Right atrium auricular region (tissue), 2 donors: Measurements from ENCODE around the gene UBQLN3. TPM values are rescaled to one million over a fixed set of nuclear protein-coding genes. Genes with fewer than 3 reads are reported as not detected.

ENCODE experiments used
- DNase-seq: peaks from one replicate; pipeline ENCODE4 v3.0.0-alpha.2; 2019; ENCODE audit warnings: low spot score
- H3K27ac ChIP-seq, 2 donors: fragments of 200-600 bp; sonication (generic); 1 replicate in 1 of 2; 2 replicates in 1 of 2; pipeline ENCODE4 v1.5.1; 2016 to 2019
- H3K27me3 ChIP-seq, 2 donors: fragments of 200-600 bp; sonication (generic); one replicate each; pipeline versions ENCODE4 v1.5.1 to v1.6.0; 2017 to 2019
- H3K36me3 ChIP-seq: fragments of 200-600 bp; sonication (generic); one replicate; pipeline ENCODE4 v1.5.1; 2016
- H3K4me1 ChIP-seq, 2 donors: fragments of 200-600 bp; sonication (generic); one replicate each; pipeline versions ENCODE4 v1.5.1 to v1.6.0; 2017 to 2019
- H3K4me3 ChIP-seq, 2 donors: fragments of 200-600 bp; sonication (generic); 1 replicate in 1 of 2; 2 replicates in 1 of 2; pipeline ENCODE4 v1.5.1; 2017 to 2019; ENCODE audit warnings: mild to moderate bottlenecking in 1 of 2, moderate library complexity in 1 of 2
- H3K9me3 ChIP-seq, 2 donors: fragments of 200-600 bp; sonication (generic); one replicate each; pipeline ENCODE4 v1.5.1; 2019
- CTCF ChIP-seq, 2 donors: fragments of 200-600 bp; sonication (generic); IDR thresholded peaks; one replicate each; pipeline ENCODE4 v1.5.1; 2019; ENCODE audit warnings: antibody characterized with exemption in 2 of 2
- total RNA-seq, 2 donors: library from RNA; depleted of rRNA; stranded (reverse); fragments of >200 nt; gene quantifications; one replicate each; pipeline ENCODE4 v1.1.0, GENCODE V29; 2016

The UBQLN3 gene
- total RNA-seq, 2 donors from 2014 or later: not detected

- no peak for TF ChIP-seq CTCF (IDR thresholded peaks at IDR 0.05)
- Histone ChIP-seq H3K4me1 (no peaks in the 10 kb centered on the region), H3K9me3 (no peaks in the 10 kb centered on the region), H3K4me3 (no peak within 1 kb of the TSS), H3K27me3 (no peaks in the 10 kb centered on the region), H3K36me3 (no peaks in the 10 kb centered on the region), H3K27ac (no peak within 1 kb of the TSS)
- no peak for DNase-seq
Observed at GRCh38 chr11:5516599-5516998, 6.8 kb upstream of the UBQLN3 start, which contains the start of gene UBQLNL. Gene UBQLNL, minus strand, starts transcription at chr11:5516699. Its CDS starts 258 bp downstream, at chr11:5516441.

GRCh38 chr11:5514841-5515240, 5.1 kb upstream of the UBQLN3 start:
- no peak for TF ChIP-seq CTCF (IDR thresholded peaks at IDR 0.05)

GRCh38 chr11:5508605-5509004, 1.2 kb downstream of the UBQLN3 start:
- DNase-seq: no peak
- no peaks in the 10 kb centered on the region for H3K4me1 ChIP-seq
- H3K27me3 ChIP-seq: no peaks in the 10 kb centered on the region
- H3K4me3 ChIP-seq: no peak overlapping the region
- H3K9me3 ChIP-seq: no peaks in the 10 kb centered on the region
- H3K27ac ChIP-seq: no peak overlapping the region
- TF ChIP-seq CTCF (IDR thresholded peaks at IDR 0.05): no peak
- H3K36me3 ChIP-seq: no peaks in the 10 kb centered on the region

More at GRCh38 chr11:5514841-5515240, 5.1 kb upstream of the UBQLN3 start:
- Histone ChIP-seq H3K36me3 (no peaks in the 10 kb centered on the region), H3K27me3 (no peaks in the 10 kb centered on the region), H3K27ac (no peak overlapping the region), H3K4me1 (no peaks in the 10 kb centered on the region), H3K4me3 (no peak overlapping the region), H3K9me3 (no peaks in the 10 kb centered on the region)
- no peak for DNase-seq

GRCh38 chr11:5507933-5508305, 1.8 kb downstream of the UBQLN3 start:
- H3K4me3 ChIP-seq: no peak overlapping the region
- H3K27me3 ChIP-seq: no peaks in the 10 kb centered on the region
- H3K27ac ChIP-seq: no peak overlapping the region
- no peaks in the 10 kb centered on the region for H3K4me1 ChIP-seq
- no peaks in the 10 kb centered on the region for H3K9me3 ChIP-seq
- H3K36me3 ChIP-seq: no peaks in the 10 kb centered on the region
- no peak for TF ChIP-seq CTCF (IDR thresholded peaks at IDR 0.05)
- no peak for DNase-seq

GRCh38 chr11:5507177-5507932, 2.4 kb downstream of the UBQLN3 start:
- TF ChIP-seq CTCF (IDR thresholded peaks at IDR 0.05): no peak
- no peak for DNase-seq
- no peaks in the 10 kb centered on the region for H3K4me1 ChIP-seq
- H3K27me3 ChIP-seq: no peaks in the 10 kb centered on the region
- H3K4me3 ChIP-seq: no peak overlapping the region
- H3K9me3 ChIP-seq: no peaks in the 10 kb centered on the region
- H3K27ac ChIP-seq: no peak overlapping the region
- no peaks in the 10 kb centered on the region for H3K36me3 ChIP-seq
